Small intestine (tissue), 7 donors: ENCODE data around the gene KIAA1217. TPM values are rescaled to one million over a fixed set of nuclear protein-coding genes. Genes with fewer than 3 reads are reported as not detected.

Experiments used
- DNase-seq, 2 donors: peaks; one replicate each; pipeline versions ENCODE4 v3.0.0 to v3.0.0-alpha.2; 2013
- FAIRE-seq: peaks from 2 replicates; lab custom pipeline; 2012; peaks lifted over from hg19 to GRCh38; lab: Jason Lieb, UNC
- H3K27ac ChIP-seq, 3 donors: one replicate each; pipeline ENCODE4 v1.5.1; 2013; ENCODE audit warnings: low read length in 2 of 3, mild to moderate bottlenecking in 2 of 3, control low read depth in 1 of 3, inconsistent platforms in 1 of 3, low read depth in 1 of 3, moderate library complexity in 1 of 3
- H3K27me3 ChIP-seq, 3 donors: one replicate each; pipeline ENCODE4 v1.6.1; 2013; ENCODE audit warnings: low read length in 3 of 3, inconsistent platforms in 1 of 3; ENCODE audit not compliant: control insufficient read depth in 3 of 3, insufficient read depth in 3 of 3
- H3K36me3 ChIP-seq, 3 donors: one replicate each; pipeline ENCODE4 v1.6.1; 2013; ENCODE audit warnings: low read length in 3 of 3, inconsistent platforms in 1 of 3, low read depth in 1 of 3, mild to moderate bottlenecking in 1 of 3, moderate library complexity in 1 of 3; ENCODE audit not compliant: control insufficient read depth in 3 of 3, insufficient read depth in 2 of 3
- H3K4me1 ChIP-seq, 3 donors: one replicate each; pipeline ENCODE4 v1.6.1; 2013; ENCODE audit warnings: low read length in 2 of 3, inconsistent platforms in 1 of 3, low read depth in 1 of 3, mild to moderate bottlenecking in 1 of 3, moderate library complexity in 1 of 3; ENCODE audit not compliant: control insufficient read depth in 3 of 3, insufficient read depth in 2 of 3
- H3K4me3 ChIP-seq, 3 donors: one replicate each; pipeline ENCODE4 v1.5.1; 2013; ENCODE audit warnings: low read length in 3 of 3, control low read depth in 1 of 3, inconsistent platforms in 1 of 3, low read depth in 1 of 3, mild to moderate bottlenecking in 1 of 3, moderate library complexity in 1 of 3
- H3K9me3 ChIP-seq, 2 donors: one replicate each; pipeline ENCODE4 v1.6.1; 2013; ENCODE audit warnings: low read depth in 1 of 2, low read length in 1 of 2; ENCODE audit not compliant: control insufficient read depth in 2 of 2, insufficient read depth in 1 of 2
- WGBS, 3 donors: extraction: QIAGEN DNeasy Blood & Tissue Kit; methylation state at CpG; one replicate each; pipeline ENCODE4 v1.1.7; 2013; 5-methylcytosine and 5-hydroxymethylcytosine counted together
- polyA plus RNA-seq, 4 donors: library from polyadenylated mRNA; stranded (reverse) in 3 of 4; unstranded in 1 of 4; fragments of 200-250 nt in 3 of 4; fragments of 120-200 nt in 1 of 4; gene quantifications; one replicate each; pipeline versions ENCODE4 v1.2.1 to v1.2.3, GENCODE V29; 2013
- donor health status: healthy with polysubstance abuse.
- donor health status: control.
- donor health status: control.
- donor health status: Bipolar disorder and iron deficiency.
- donor health status: healthy.

Gene KIAA1217
- polyA plus RNA-seq, 4 donors: 9.0 to 55.1 (median 11.0) TPM

- Histone ChIP-seq H3K9me3 (peaks cover 0 to 8% of the 10 kb centered on the region in 2 donors), H3K27ac (no peak overlapping the region), H3K4me3 (no peak overlapping the region), H3K27me3 (no peaks in the 10 kb centered on the region), H3K36me3 (no peaks in the 10 kb centered on the region), H3K4me1 (peaks cover 0 to 3% (median 0%) of the 10 kb centered on the region in 3 donors)
- no peak for DNase-seq
- WGBS, 3 donors: 70 to 76% (median 74%) methylated on average over 3 of the region's 3 CpGs
- FAIRE-seq: no peak
Observed at GRCh38 chr10:24561453-24561852, 352.5 kb downstream of the KIAA1217 start.

GRCh38 chr10:24568042-24568441 is 359.1 kb downstream of the KIAA1217 start:
- Histone ChIP-seq H3K4me3 (no peak overlapping the region), H3K27me3 (no peaks in the 10 kb centered on the region), H3K27ac (no peak overlapping the region), H3K36me3 (no peaks in the 10 kb centered on the region), H3K4me1 (peaks cover 0 to 3% (median 0%) of the 10 kb centered on the region in 3 donors), H3K9me3 (no peaks in the 10 kb centered on the region)
- 59 to 68% (median 65%) methylated on average over 4 of the region's 4 CpGs for WGBS, 3 donors
- no peak for DNase-seq
- FAIRE-seq: no peak

DNA sequence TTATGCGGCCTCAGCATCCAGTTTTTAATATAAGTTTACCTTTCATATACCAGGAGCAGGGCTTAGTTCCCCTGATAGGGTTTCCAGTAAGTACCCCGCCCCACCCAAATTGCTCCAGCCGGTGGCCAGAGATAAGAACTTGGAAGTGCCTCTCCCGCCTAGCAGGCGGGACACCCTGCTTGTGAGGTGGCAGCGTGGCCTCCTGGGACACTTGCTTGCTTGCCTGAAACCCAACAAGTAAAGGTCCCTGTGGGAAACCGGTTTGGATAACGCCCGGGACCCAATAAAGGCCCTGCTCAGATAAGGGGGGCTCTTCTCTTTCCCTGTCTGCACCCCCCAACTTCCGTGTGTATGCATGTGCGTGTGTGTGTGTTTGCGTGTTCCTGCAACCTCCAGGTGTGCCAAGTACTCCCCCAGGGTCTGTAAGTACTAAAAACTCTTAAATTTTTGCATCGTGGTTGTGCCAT is 360.4 kb downstream of the KIAA1217 start:
- no peak for FAIRE-seq
- no peak overlapping the region for H3K4me3 ChIP-seq
- H3K27me3 ChIP-seq: peaks cover 0 to 3% (median 0%) of the 10 kb centered on the region in 3 donors
- DNase-seq: peak in 1 of 2 donors; percentile 16
- 38 to 72% (median 71%) methylated on average over 13 of the region's 13 CpGs for WGBS, 3 donors
- peaks cover 0 to 3% (median 0%) of the 10 kb centered on the region in 3 donors for H3K4me1 ChIP-seq
- H3K27ac ChIP-seq: no peak overlapping the region
- no peaks in the 10 kb centered on the region for H3K9me3 ChIP-seq
- H3K36me3 ChIP-seq: no peaks in the 10 kb centered on the region

- DNase-seq: no peak
- Histone ChIP-seq H3K9me3 (no peaks in the 10 kb centered on the region), H3K36me3 (no peaks in the 10 kb centered on the region), H3K4me1 (peaks cover 0 to 3% (median 0%) of the 10 kb centered on the region in 3 donors), H3K4me3 (no peak overlapping the region), H3K27ac (no peak overlapping the region), H3K27me3 (peaks cover 0 to 3% (median 0%) of the 10 kb centered on the region in 3 donors)
- no peak for FAIRE-seq
- 76 to 84% (median 81%) methylated on average over 12 of the region's 12 CpGs for WGBS, 3 donors
Observed at GRCh38 chr10:24569828-24570657, 361.1 kb downstream of the KIAA1217 start.

DNA sequence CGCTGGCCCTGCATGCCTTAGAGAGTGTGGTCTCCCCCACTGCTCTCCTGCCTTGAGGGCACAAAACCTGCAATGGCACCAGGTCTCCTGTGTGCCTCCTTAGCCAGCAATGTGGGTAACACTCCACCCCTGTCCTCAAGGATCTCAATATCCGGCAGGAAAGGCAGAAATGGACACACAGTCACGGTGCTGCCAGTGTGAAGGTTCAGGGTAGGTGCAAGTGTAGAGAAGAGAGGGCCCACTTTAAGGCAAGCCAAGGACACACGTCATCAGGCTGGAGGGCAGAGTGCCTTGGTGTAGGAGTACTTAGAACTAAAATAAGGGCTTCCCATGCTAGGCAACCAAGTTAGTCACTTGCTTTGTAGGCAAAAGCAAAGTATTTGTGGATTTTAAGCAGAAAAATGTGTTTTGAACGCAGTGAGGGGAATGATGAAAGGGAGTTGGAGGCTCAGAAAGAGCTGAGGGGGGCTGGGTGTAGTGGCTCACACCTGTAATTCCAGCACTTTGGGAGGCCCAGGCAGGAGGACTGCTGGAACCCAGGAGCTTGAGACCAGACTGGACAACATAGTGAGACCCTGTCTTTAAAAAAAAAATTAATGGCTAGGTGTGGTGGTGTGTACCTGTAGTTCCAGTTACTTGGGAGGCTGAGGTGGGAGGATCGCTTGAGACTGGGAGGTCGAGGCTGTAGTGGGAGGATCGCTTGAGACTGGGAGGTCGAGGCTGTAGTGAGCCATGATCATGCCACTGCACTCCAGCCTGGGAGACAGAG is 361.9 kb downstream of the KIAA1217 start:
- H3K4me3 ChIP-seq: no peak overlapping the region
- no peak overlapping the region for H3K27ac ChIP-seq
- H3K36me3 ChIP-seq: no peaks in the 10 kb centered on the region
- H3K9me3 ChIP-seq: no peaks in the 10 kb centered on the region
- H3K4me1 ChIP-seq: peaks cover 0 to 3% (median 0%) of the 10 kb centered on the region in 3 donors
- H3K27me3 ChIP-seq: peaks cover 0 to 3% (median 0%) of the 10 kb centered on the region in 3 donors
- DNase-seq (no peak), FAIRE-seq (no peak)
- WGBS, 3 donors: 86 to 93% (median 87%) methylated on average over 9 of the region's 9 CpGs

GRCh38 chr10:24571870-24572450 is 363.0 kb downstream of the KIAA1217 start:
- DNase-seq (no peak), FAIRE-seq (no peak)
- Histone ChIP-seq H3K4me3 (no peak overlapping the region), H3K27ac (no peak overlapping the region), H3K27me3 (peaks cover 0 to 3% (median 0%) of the 10 kb centered on the region in 3 donors), H3K9me3 (no peaks in the 10 kb centered on the region), H3K4me1 (peaks cover 0 to 3% (median 0%) of the 10 kb centered on the region in 3 donors), H3K36me3 (no peaks in the 10 kb centered on the region)
- WGBS, 3 donors: 62 to 64% (median 63%) methylated on average over 7 of the region's 7 CpGs

DNA sequence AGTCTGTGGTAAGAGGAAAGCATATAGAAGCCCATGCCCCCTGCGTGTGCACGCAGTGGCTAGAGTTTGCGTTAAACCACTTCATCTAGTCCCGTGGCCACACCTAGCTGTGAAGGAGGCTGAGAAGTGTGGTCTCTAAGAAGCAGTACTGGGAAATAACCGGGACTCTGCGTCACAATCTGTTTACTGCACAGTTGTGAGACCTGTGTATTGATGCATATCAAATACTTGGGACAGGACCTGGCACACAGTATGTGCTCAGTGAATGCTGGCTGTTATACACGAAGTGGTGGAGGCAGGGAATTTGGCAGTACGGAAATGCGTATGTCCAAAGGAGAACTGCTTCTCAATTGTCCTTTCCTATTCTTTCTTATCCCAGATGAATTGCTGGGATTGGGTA is 365.2 kb downstream of the KIAA1217 start:
- no peak for FAIRE-seq
- peaks cover 0 to 3% (median 0%) of the 10 kb centered on the region in 3 donors for H3K27me3 ChIP-seq

GRCh38 chr10:24574578-24575155 is 365.7 kb downstream of the KIAA1217 start:
- FAIRE-seq (no peak), DNase-seq (no peak)
- Histone ChIP-seq H3K4me3 (no peak overlapping the region), H3K9me3 (no peaks in the 10 kb centered on the region), H3K4me1 (no peaks in the 10 kb centered on the region), H3K27ac (no peak overlapping the region), H3K36me3 (no peaks in the 10 kb centered on the region), H3K27me3 (peaks cover 0 to 3% (median 0%) of the 10 kb centered on the region in 3 donors)
- 70 to 84% (median 80%) methylated on average over 3 of the region's 3 CpGs for WGBS, 3 donors

More for the DNA sequence above, 365.2 kb downstream of the KIAA1217 start:
- Histone ChIP-seq H3K9me3 (no peaks in the 10 kb centered on the region), H3K27ac (no peak overlapping the region), H3K36me3 (no peaks in the 10 kb centered on the region), H3K4me1 (peaks cover 0 to 2% (median 0%) of the 10 kb centered on the region in 3 donors), H3K4me3 (no peak overlapping the region)
- no peak for DNase-seq
- 79 to 88% (median 80%) methylated on average over 9 of the region's 9 CpGs for WGBS, 3 donors
